ENCODE data around the gene CATSPERE.

DNA sequence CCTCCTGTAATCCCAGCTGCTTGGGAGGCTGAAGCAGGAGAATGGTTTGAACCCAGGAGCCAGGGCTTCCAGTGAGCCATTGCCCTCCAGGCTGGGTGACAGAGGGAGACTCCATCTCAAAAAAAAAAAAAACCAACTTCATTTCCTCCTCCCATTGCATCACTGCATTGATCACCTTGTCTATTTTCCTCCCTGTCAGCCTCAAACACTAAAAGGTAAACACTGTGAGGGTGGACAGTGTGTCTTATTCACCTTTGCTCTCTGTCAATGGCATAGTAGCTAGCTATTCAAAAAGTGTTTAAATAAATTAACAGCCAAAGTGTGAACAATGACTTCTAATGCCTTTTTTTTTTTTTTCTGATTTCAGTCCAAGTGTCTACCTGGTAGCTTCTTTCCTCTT lies 178.5 kb downstream of the CATSPERE start:
- TF ChIP-seq CEBPB (IDR thresholded peaks at IDR 0.05) (no peak), TEAD4 (IDR thresholded peaks at IDR 0.05) (no peak), TAF1 (IDR thresholded peaks at IDR 0.05; ENCODE audit: low read depth) (no peak), EGR1 (IDR thresholded peaks at IDR 0.05) (no peak), EP300 (IDR thresholded peaks at IDR 0.05; ENCODE audit: borderline replicate concordance) (no peak), RAD21 (IDR thresholded peaks at IDR 0.05; ENCODE audit: low read depth) (no peak), CREB1 (IDR thresholded peaks at IDR 0.05; ENCODE audit: low read depth) (no peak), ZBTB7A (IDR thresholded peaks at IDR 0.05; ENCODE audit: low read depth) (no peak), TCF12 (IDR thresholded peaks at IDR 0.05; ENCODE audit: low read depth) (no peak), NFIC (IDR thresholded peaks at IDR 0.05) (no peak), YY1 (IDR thresholded peaks at IDR 0.05; ENCODE audit: low read depth) (no peak)
- TF ChIP-seq, protein P1, sequence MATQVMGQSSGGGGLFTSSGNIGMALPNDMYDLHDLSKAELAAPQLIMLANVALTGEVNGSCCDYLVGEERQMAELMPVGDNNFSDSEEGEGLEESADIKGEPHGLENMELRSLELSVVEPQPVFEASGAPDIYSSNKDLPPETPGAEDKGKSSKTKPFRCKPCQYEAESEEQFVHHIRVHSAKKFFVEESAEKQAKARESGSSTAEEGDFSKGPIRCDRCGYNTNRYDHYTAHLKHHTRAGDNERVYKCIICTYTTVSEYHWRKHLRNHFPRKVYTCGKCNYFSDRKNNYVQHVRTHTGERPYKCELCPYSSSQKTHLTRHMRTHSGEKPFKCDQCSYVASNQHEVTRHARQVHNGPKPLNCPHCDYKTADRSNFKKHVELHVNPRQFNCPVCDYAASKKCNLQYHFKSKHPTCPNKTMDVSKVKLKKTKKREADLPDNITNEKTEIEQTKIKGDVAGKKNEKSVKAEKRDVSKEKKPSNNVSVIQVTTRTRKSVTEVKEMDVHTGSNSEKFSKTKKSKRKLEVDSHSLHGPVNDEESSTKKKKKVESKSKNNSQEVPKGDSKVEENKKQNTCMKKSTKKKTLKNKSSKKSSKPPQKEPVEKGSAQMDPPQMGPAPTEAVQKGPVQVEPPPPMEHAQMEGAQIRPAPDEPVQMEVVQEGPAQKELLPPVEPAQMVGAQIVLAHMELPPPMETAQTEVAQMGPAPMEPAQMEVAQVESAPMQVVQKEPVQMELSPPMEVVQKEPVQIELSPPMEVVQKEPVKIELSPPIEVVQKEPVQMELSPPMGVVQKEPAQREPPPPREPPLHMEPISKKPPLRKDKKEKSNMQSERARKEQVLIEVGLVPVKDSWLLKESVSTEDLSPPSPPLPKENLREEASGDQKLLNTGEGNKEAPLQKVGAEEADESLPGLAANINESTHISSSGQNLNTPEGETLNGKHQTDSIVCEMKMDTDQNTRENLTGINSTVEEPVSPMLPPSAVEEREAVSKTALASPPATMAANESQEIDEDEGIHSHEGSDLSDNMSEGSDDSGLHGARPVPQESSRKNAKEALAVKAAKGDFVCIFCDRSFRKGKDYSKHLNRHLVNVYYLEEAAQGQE (IDR thresholded peaks at IDR 0.05; ENCODE audit: low read depth), result no peak
- TF ChIP-seq, protein P2, sequence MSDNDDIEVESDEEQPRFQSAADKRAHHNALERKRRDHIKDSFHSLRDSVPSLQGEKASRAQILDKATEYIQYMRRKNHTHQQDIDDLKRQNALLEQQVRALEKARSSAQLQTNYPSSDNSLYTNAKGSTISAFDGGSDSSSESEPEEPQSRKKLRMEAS (IDR thresholded peaks at IDR 0.05), result no peak

Measured in Ishikawa (cell line).